Fibroblast of peridontal ligament (primary cell): Measurements from ENCODE around the gene PTPRCAP.

Experiments
- DNase-seq: peaks from one replicate; pipeline ENCODE4 v3.0.0-alpha.2; 2010; ENCODE audit errors: extremely low read depth

PTPRCAP gene

GRCh38 chr11:67441098-67441563, 3.6 kb upstream of the PTPRCAP start:
- DNase-seq: no peak

GRCh38 chr11:67440229-67441097, 3.0 kb upstream of the PTPRCAP start:
- DNase-seq: no peak

- DNase-seq: peak; percentile 15
Measured at GRCh38 chr11:67439321-67440228, 2.1 kb upstream of the PTPRCAP start.

- no peak for DNase-seq
Measured at GRCh38 chr11:67438158-67438902, 848 bp upstream of the PTPRCAP start.

GRCh38 chr11:67437809-67438157, 301 bp upstream of the PTPRCAP start:
- no peak for DNase-seq

GRCh38 chr11:67436459-67437081, 912 bp downstream of the PTPRCAP start:
- no peak for DNase-seq

GRCh38 chr11:67435727-67436458, 1.6 kb downstream of the PTPRCAP start:
- no peak for DNase-seq

GRCh38 chr11:67435031-67435726, 2.3 kb downstream of the PTPRCAP start:
- no peak for DNase-seq

GRCh38 chr11:67434395-67434881, 3.0 kb downstream of the PTPRCAP start:
- DNase-seq: no peak

- DNase-seq: no peak
Measured at GRCh38 chr11:67433536-67434394, 3.7 kb downstream of the PTPRCAP start.

- no peak for DNase-seq
Measured at GRCh38 chr11:67432655-67433349, 4.7 kb downstream of the PTPRCAP start.

GRCh38 chr11:67431346-67432249, 5.9 kb downstream of the PTPRCAP start:
- DNase-seq: no peak

GRCh38 chr11:67429722-67430121, 7.8 kb downstream of the PTPRCAP start:
- DNase-seq: no peak

GRCh38 chr11:67429038-67429668, 8.3 kb downstream of the PTPRCAP start:
- DNase-seq: peak; percentile 10

- peak; percentile 97 for DNase-seq
Measured at GRCh38 chr11:67428052-67429001, 9.2 kb downstream of the PTPRCAP start, which contains the start of gene RPS6KB2. TSS of gene RPS6KB2 (plus strand) at chr11:67428494. CDS start at chr11:67428546, 52 bp downstream.
